Raji (cell line): ENCODE measurements around the gene DUSP5.

Source experiments
- POLR2A ChIP-seq: IDR thresholded peaks from 2 replicates; pipeline ENCODE4 v1.6.1; 2011; ENCODE audit warnings: low read depth, low read length, control low read depth; ENCODE audit not compliant: insufficient read depth

The DUSP5 gene

DNA sequence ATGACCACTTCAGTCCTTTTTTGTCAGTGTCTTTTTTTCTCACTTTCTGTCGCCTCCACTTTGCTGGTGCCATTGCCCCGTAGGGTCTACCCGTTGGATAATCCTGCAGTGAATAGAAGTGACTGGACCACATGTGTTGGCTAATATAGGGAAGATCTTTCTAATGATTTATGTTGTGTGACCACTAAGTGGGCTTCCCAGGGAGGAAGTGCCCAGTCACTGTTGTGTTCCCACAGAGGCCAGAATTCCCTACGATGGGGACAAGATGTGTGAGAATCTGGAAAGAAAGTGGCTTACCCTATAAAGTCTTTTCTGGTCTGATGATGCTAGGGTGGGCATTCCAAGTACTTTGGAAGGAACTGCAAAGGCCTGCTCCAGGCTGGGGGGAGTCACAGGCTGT, 41.4 kb downstream of the DUSP5 start:
- TF ChIP-seq POLR2A, result no peak

DNA sequence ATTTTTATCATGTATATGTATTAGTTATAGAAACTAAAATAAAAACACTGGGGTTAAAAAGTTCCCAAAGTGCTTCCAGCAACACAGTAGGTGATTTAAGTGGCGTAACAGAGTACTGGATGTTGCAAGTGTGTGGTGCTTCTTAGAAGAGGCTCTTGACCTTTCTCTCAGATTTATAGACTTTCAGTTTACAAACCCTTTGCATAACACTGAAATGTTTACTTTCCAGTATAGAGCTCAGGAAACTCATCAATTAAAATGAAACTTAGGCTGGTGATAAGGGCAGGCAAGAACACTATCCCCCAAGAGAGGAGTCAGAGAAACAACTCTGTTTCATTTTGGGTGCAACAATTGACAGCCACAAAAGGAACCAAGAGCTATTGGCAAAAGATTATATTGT, 42.3 kb downstream of the DUSP5 start:
- no peak for TF ChIP-seq POLR2A

DNA sequence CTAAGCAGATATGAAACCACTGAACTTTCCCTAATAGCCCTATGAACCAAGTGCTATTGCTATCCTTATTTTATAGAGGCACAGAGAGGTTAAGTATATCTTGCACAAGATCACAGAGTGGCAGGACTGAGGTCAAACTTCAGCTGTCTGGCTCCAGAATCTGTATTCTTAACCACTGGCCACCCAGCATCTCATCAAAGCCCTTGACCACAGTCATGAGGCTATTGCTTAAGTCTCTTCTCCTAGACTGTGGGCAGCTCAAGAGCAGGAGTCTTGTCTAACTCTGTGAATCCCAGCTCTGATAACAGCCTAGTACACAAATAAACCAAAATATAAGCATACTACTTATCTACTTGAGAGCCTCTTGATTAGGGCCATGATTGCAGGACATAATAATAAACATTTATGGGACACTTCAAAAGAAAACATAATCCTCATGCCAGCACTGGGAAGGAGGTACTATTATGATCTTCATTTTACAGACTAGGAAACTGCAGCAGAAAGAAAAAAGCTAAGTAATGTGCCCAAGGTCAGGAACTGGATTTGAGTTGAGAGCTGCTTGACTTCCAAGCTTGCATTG, 47.3 kb downstream of the DUSP5 start:
- no peak for TF ChIP-seq POLR2A

DNA sequence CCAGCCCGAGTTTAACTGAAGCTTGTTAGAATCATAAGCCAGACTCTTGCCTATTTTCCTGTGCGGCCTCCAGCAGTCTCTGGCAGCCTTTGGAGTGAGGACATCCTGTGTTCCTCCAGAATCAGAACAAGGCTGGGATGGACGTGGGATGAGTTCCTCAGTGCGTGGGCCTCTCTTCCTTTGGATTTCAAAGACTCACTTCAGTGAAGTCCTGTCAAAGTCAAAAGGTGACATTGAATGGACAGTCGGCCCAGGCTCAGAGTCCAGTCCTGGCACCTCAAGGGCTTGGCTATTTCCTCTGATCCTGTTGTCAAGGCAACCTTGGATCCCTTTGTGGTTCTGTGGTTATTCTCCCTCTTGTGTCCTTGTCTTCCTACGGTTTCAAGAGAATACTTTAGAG, 48.4 kb downstream of the DUSP5 start:
- no peak for TF ChIP-seq POLR2A

DNA sequence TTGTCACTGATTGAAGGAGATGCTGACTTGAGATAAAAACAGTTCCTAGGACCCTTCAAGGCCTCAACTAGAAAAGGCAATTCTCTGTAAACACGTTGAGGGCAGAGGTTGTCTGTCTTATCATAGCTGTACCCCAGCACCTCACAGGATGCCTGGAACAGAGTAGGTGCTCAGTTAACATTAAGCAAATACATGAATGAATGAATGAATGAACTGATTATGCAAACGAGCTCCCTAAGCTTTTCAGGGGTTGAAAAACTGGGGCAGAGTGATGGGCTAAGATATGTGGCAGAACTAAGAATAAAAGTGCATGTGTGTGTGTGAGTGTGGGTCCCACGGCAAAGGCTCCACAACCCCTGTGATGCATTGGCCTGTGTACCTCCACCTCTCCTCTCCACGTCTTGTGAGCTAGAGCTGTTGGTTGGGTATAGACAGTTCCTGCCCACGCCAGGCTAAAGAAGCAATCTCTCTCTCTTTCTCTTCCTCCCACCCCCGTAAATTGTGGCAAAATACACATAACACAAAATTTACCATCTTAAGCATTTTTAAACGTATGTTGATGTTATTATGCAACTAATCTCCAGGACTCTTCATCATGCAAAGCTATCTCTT, 48.9 kb downstream of the DUSP5 start:
- TF ChIP-seq POLR2A, result no peak

DNA sequence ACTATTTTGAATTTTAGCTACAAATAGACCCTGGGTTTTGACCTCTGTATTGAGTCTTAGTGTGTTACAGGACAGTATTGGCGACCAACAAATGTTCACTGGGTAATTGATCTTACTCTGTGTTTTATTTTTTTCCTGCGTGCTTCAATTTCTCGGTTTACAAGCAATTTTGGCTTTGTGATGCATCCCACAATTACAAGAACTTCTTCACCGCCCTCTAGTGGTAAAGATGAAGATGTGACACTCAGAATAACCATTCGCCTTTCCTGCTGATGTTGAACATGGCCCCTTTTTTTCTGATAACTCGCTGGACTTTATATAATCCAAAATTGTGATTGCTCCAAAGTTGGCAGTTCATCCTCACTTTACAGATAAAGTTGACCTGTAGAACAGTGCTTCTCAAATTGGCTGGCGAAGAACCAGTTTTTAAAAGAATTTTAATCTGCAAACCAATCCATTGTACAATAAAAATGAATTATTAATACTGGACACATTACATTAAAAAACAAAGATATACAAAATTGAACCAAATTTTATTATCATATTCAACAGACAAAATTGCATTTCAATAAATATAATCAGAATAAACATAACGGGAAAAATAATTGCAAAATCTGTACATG, 49.5 kb downstream of the DUSP5 start:
- no peak for TF ChIP-seq POLR2A

DNA sequence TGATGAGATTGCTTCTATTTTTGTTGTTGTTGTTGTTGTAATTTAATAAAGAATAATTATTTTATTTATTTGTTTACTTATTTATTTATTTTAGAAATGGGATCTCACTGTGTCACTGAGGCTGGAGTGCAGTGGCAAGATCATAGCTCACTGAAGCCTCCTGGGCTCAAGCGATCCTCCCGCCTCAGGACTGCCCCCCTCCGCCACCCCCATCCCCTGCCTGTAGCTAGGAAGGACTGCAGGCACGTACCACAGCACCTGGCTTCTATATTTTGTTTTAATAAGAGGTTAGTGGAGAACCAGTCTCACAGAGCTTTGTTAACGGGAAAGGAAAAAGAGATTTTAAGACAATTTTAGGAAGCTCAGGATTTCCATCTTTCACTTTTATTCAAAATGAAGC, 50.3 kb downstream of the DUSP5 start:
- TF ChIP-seq POLR2A, result no peak

DNA sequence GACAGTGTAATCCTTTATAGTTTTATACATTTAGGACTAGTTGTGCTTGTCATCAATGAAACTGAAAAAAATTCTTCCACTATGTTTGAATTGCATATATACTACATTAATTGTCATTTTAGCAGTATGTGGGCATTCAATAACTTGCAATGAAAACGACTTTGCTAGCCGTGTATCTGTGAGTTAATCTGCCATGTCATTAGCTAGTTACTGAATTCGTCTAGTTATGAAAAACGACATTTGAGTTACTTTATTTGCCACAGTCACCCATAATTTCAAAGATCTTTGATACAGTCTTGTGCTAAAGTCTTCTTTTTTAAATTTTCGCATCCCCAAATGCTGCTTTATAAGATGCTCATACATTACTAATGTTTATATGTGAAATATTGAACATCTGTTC, 51.5 kb downstream of the DUSP5 start:
- TF ChIP-seq POLR2A, result no peak

DNA sequence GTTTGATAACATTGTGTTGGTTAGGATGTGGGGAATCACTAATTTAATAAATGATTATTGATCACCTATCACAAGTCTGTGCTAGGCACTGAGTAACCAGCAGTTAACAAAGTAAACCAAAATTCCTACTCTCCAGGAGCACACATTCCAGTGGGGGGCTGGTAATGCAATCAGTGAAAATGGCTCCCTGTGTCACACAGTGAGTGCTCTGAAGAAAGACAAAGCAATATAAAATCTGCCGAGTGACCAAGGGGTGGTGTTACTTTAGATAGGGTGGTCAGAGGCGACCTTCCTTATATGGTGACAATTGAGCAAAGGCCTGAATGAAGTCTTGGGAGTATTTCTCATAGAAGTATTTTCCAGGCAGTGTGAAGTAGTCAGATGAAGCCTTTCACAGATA, 56.2 kb downstream of the DUSP5 start:
- TF ChIP-seq POLR2A, result no peak

DNA sequence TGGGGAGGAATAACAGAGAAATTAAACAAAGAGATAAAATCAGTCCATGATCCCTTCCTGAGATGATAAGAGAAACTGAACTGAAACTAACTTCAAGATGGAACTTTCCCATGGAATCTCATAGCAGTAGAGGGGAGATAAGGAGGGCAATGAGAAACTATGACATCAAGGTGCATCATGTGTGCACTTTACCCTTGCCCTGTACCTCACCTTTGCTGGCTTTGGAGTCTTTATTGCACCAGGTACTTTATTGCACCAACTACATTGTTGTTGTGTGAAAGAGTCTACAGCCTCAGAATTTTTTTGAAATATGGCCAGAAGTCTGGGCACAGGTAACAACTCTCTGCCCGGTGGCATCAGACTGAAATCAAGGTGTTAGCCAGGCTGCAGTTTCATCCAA, 58.6 kb downstream of the DUSP5 start:
- no peak for TF ChIP-seq POLR2A

DNA sequence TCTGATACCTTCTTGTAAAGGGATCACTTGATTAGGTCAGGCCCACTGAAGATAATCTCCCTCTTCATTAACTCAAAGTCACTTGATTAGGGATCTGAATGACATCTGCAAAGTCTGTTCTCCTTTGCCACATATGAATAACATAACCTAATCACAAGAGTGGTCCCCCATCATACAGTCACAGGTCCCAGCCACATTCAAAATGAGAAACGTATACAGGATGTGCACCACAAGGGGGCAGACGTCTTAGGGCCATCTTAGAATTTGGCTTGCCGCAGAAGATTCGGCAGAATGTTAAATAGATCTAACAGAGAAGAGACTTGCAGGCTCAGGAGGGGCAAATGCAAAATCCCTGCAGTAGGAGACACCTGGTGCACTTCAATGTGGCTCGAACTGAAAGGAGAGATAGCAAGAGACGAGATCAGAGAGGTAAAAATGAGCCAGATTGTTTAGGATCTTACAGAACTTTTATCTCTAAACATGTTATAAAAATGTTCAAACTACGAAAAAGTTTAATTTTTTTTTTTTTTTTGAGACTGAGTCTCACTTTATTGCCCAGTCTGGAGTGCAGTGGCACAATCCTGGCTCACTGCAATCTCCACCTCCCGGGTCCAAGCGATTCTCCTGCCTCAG, 59.4 kb downstream of the DUSP5 start:
- TF ChIP-seq POLR2A, result no peak

DNA sequence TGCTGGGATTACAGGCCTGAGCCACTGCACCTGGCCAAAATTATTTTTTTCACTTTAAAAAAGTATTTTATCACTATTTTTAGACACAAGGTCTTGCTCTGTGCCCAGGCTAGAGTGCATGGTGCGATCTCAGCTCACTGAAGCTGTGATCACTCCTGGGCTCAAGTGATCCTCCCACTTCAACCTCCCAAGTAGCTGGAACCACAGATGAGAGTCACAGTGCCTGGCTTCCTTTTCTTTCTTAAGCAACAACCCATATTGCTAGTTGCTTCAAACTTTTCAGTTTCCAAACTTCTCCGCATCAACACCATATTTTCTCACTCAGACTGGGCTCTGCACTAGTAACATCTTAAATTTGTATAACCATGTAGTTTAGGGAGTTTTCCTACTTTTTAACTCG, 60.3 kb downstream of the DUSP5 start:
- TF ChIP-seq POLR2A, result no peak

DNA sequence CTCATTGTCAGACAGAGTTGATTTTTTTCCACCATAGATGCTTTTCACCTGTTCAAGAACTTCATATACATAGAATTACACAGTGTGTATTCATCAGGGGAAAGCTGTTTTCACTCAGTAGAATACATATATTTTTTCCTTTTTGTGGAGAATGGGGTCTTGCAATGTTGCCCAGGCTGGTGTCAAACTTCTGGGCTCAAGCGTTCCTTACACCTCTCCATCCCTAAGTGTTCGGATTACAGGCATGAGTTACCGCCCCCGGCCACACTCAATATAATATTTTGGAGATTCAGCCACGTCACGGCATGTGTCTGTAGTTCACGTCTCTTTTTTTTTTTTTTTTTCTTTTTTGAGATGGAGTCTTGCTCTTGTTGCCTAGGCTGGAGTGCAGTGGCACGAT, 62.3 kb downstream of the DUSP5 start:
- TF ChIP-seq POLR2A, result no peak
